Measurements from ENCODE around the gene TNIP2.

The TNIP2 gene

DNA sequence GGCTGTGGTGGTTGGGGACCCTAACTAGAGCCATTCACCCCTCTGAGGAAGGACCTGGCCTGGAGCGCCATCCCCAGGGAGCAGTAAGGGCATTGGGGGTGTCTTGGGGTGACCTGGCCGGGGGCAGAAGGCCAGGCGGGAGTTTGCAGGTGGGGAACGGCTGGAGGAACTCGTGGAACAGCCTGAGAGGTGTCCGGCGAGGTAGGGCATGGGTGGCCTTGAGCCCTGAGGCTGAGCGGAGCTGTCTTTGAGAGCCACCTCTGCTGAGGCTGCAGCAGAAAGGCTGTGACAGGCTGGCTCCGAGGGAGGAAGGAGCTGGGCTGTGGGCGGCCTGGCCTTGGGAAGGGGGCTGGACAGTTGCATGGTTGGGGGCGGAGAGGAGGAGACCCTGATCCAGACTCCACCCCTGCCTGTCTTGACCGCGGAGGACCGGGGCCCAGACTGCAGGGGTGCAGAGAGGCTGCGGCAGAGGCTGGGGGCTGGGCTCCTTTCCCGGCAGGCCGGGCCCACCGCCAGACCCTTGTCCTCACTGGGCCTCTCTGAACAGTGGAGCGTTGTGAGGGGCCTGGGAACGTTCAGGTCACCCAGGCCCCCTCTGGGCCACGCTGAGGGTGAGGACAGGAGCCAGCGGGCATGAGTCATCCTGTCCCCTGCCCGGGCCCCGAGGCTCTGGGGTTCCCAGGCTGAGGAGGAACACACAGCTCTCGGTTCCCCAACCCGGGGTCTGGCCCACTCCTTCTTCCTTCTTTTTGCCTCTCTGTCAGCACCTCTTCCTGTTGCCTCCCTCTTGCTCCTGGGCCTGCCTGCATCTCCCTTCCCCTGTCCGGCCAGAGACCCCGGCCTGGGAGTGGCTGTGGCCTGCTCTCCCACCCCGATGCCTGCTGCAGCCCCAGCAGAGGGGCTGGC lies 44.8 kb upstream of the TNIP2 start:
- Histone ChIP-seq H3K36me3 (ENCODE audit: insufficient read depth, insufficient read length, low read length) (no peaks in the 10 kb centered on the region), H3K4me3 (ENCODE audit: insufficient read length, low read depth) (peak overlapping the region; percentile 13), H3K4me1 (ENCODE audit: insufficient read depth, insufficient read length) (peaks cover 34% of the 10 kb centered on the region), H3K9me3 (ENCODE audit: insufficient read depth, low read length) (no peaks in the 10 kb centered on the region), H3K9ac (ENCODE audit: insufficient read length, low read depth) (peak overlapping the region; percentile 66), H3K27me3 (ENCODE audit: insufficient read depth, insufficient read length) (no peaks in the 10 kb centered on the region)
- DNase-seq (ENCODE audit: low read depth, low spot score): no peak
- TF ChIP-seq YY1 (IDR thresholded peaks at IDR 0.05; ENCODE audit: insufficient read depth, insufficient read length) (no peak), ZNF274 (IDR thresholded peaks at IDR 0.05; ENCODE audit: low read depth, low read length) (no peak), SUZ12 (IDR thresholded peaks at IDR 0.05; ENCODE audit: extremely low read depth, insufficient read depth, insufficient read length) (no peak)

- TF ChIP-seq ZNF274 (IDR thresholded peaks at IDR 0.05; ENCODE audit: low read depth, low read length) (no peak), SUZ12 (IDR thresholded peaks at IDR 0.05; ENCODE audit: extremely low read depth, insufficient read depth, insufficient read length) (no peak), YY1 (IDR thresholded peaks at IDR 0.05; ENCODE audit: insufficient read depth, insufficient read length) (no peak)
- Histone ChIP-seq H3K36me3 (ENCODE audit: insufficient read depth, insufficient read length, low read length) (no peaks in the 10 kb centered on the region), H3K4me1 (ENCODE audit: insufficient read depth, insufficient read length) (peaks cover 35% of the 10 kb centered on the region), H3K27me3 (ENCODE audit: insufficient read depth, insufficient read length) (no peaks in the 10 kb centered on the region), H3K9me3 (ENCODE audit: insufficient read depth, low read length) (no peaks in the 10 kb centered on the region), H3K9ac (ENCODE audit: insufficient read length, low read depth) (peak overlapping the region; percentile 66), H3K4me3 (ENCODE audit: insufficient read length, low read depth) (no peak overlapping the region)
- no peak for DNase-seq (ENCODE audit: low read depth, low spot score)
These were observed 44.0 kb upstream of the TNIP2 start for GRCh38 chr4:2799971-2800690.

- Histone ChIP-seq H3K9ac (ENCODE audit: insufficient read length, low read depth) (peak overlapping the region; percentile 47), H3K4me1 (ENCODE audit: insufficient read depth, insufficient read length) (peaks cover 43% of the 10 kb centered on the region)
These were observed 43.2 kb upstream of the TNIP2 start for GRCh38 chr4:2799224-2799911.

GRCh38 chr4:2798399-2799223 lies 42.5 kb upstream of the TNIP2 start:
- DNase-seq (ENCODE audit: low read depth, low spot score): no peak
- Histone ChIP-seq H3K36me3 (ENCODE audit: insufficient read depth, insufficient read length, low read length) (no peaks in the 10 kb centered on the region), H3K4me1 (ENCODE audit: insufficient read depth, insufficient read length) (peaks cover 50% of the 10 kb centered on the region)

More at GRCh38 chr4:2799224-2799911, 43.2 kb upstream of the TNIP2 start:
- no peak overlapping the region for H3K4me3 ChIP-seq (ENCODE audit: insufficient read length, low read depth)
- no peaks in the 10 kb centered on the region for H3K36me3 ChIP-seq (ENCODE audit: insufficient read depth, insufficient read length, low read length)
- DNase-seq (ENCODE audit: low read depth, low spot score): no peak
- no peaks in the 10 kb centered on the region for H3K9me3 ChIP-seq (ENCODE audit: insufficient read depth, low read length)
- peaks cover 5% of the 10 kb centered on the region for H3K27me3 ChIP-seq (ENCODE audit: insufficient read depth, insufficient read length)
- TF ChIP-seq YY1 (IDR thresholded peaks at IDR 0.05; ENCODE audit: insufficient read depth, insufficient read length) (no peak), ZNF274 (IDR thresholded peaks at IDR 0.05; ENCODE audit: low read depth, low read length) (no peak), SUZ12 (IDR thresholded peaks at IDR 0.05; ENCODE audit: extremely low read depth, insufficient read depth, insufficient read length) (no peak)

DNA sequence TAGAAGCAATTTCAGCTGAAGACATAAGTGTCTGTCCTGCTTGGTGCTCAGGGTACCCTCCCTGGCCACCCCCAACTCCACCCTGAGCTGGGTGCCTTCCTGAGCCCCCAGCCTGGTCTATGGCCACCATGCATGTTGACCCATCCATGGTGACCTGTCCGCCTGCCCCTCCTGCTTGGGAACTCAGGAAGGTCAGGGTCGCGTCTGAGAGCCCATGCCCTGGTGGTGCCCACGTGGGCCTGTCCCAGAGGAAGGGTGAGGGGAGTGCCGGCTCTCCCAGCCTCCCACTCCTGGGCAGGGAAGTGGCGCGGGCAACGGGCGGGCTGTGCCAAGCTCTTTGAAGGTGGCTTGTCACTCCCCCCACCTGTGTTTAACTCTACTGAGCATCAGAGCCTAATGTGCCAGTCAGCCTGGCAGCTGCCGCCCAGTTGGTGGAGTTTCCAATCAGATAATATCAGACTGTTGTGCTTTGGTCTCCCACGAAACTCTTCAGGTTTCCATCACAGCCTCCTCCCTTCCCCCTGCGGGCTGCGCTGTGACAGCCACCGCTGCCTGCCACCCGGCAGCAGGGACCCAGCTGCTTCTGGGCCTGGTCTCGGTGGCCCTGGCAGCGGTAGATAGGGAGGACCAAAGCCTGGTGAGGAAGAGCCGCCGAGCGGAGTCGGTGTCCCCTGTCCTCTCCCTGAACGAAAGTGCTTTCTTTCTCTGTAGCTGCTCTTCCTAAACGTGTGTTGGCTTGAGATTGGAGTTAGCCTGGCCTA lies 41.6 kb upstream of the TNIP2 start:
- H3K36me3 ChIP-seq (ENCODE audit: insufficient read depth, insufficient read length, low read length): no peaks in the 10 kb centered on the region
- TF ChIP-seq ZNF274 (IDR thresholded peaks at IDR 0.05; ENCODE audit: low read depth, low read length) (no peak), YY1 (IDR thresholded peaks at IDR 0.05; ENCODE audit: insufficient read depth, insufficient read length) (no peak), SUZ12 (IDR thresholded peaks at IDR 0.05; ENCODE audit: extremely low read depth, insufficient read depth, insufficient read length) (no peak)
- no peaks in the 10 kb centered on the region for H3K9me3 ChIP-seq (ENCODE audit: insufficient read depth, low read length)
- no peak for DNase-seq (ENCODE audit: low read depth, low spot score)
- H3K27me3 ChIP-seq (ENCODE audit: insufficient read depth, insufficient read length): peaks cover 18% of the 10 kb centered on the region
- peak overlapping the region; percentile 3 for H3K4me3 ChIP-seq (ENCODE audit: insufficient read length, low read depth)
- H3K9ac ChIP-seq (ENCODE audit: insufficient read length, low read depth): no peak overlapping the region
- peaks cover 49% of the 10 kb centered on the region for H3K4me1 ChIP-seq (ENCODE audit: insufficient read depth, insufficient read length)

More at GRCh38 chr4:2798399-2799223, 42.5 kb upstream of the TNIP2 start:
- Histone ChIP-seq H3K9ac (ENCODE audit: insufficient read length, low read depth) (peak overlapping the region; percentile 47), H3K9me3 (ENCODE audit: insufficient read depth, low read length) (no peaks in the 10 kb centered on the region), H3K4me3 (ENCODE audit: insufficient read length, low read depth) (no peak overlapping the region), H3K27me3 (ENCODE audit: insufficient read depth, insufficient read length) (peaks cover 13% of the 10 kb centered on the region)
- TF ChIP-seq YY1 (IDR thresholded peaks at IDR 0.05; ENCODE audit: insufficient read depth, insufficient read length): no peak
- TF ChIP-seq SUZ12 (IDR thresholded peaks at IDR 0.05; ENCODE audit: extremely low read depth, insufficient read depth, insufficient read length): no peak
- no peak for TF ChIP-seq ZNF274 (IDR thresholded peaks at IDR 0.05; ENCODE audit: low read depth, low read length)

Data from NT2/D1 (cell line).